Tibial artery (tissue), 4 donors: ENCODE results near the gene PSMA8.
"Not testable (repeated sequence)": the region's sequence is repeated elsewhere in the genome, so short reads cannot be mapped to it uniquely, and the experiment has no call there.

Source experiments
- DNase-seq, 2 donors: peaks; one replicate each; pipeline ENCODE4 v3.0.0-alpha.2; 2019
- H3K27ac ChIP-seq, 2 donors: fragments of 200-600 bp; sonication (generic) in 1 of 2; 1 replicate in 1 of 2; 2 replicates in 1 of 2; pipeline ENCODE4 v1.5.1; 2018 to 2019; ENCODE audit warnings: mild to moderate bottlenecking in 1 of 2
- H3K27me3 ChIP-seq, 2 donors: fragments of 200-600 bp; sonication (generic) in 1 of 2; one replicate each; pipeline versions ENCODE4 v1.5.1 to v1.6.0; 2016 to 2019
- H3K36me3 ChIP-seq, 3 donors: fragments of 200-600 bp; sonication (generic) in 2 of 3; one replicate each; pipeline ENCODE4 v1.5.1; 2016 to 2019; ENCODE audit warnings: mild to moderate bottlenecking in 2 of 3
- H3K4me1 ChIP-seq, 4 donors: fragments of 200-600 bp; sonication (generic) in 2 of 4; 1 replicate in 3 of 4; 2 replicates in 1 of 4; pipeline ENCODE4 v1.5.1; 2016 to 2019
- H3K4me3 ChIP-seq, 2 donors: fragments of 200-600 bp; sonication (generic) in 1 of 2; 1 replicate in 1 of 2; 2 replicates in 1 of 2; pipeline ENCODE4 v1.5.1; 2018 to 2019; ENCODE audit warnings: mild to moderate bottlenecking in 2 of 2
- H3K9me3 ChIP-seq, 3 donors: fragments of 200-600 bp; sonication (generic) in 1 of 3; one replicate each; pipeline ENCODE4 v1.5.1; 2016 to 2019
- intact Hi-C: fragments of 100-400 bp; cut with DNase I; formaldehyde crosslinking; loops from one replicate; pipeline ENCODE4 v1.15.0; 2023; ENCODE audit warnings: low total_unique reads
- TF ChIP-seq, protein P1 (sequence below), 2 experiments: fragments of 200-600 bp in 1 of 2; fragments of 450-650 bp in 1 of 2; IDR thresholded peaks; one replicate each; pipeline ENCODE4 v1.5.1; 2017 to 2019; ENCODE audit warnings: antibody characterized with exemption in 2 of 2, mild to moderate bottlenecking in 1 of 2, moderate library complexity in 1 of 2

Gene PSMA8

DNA sequence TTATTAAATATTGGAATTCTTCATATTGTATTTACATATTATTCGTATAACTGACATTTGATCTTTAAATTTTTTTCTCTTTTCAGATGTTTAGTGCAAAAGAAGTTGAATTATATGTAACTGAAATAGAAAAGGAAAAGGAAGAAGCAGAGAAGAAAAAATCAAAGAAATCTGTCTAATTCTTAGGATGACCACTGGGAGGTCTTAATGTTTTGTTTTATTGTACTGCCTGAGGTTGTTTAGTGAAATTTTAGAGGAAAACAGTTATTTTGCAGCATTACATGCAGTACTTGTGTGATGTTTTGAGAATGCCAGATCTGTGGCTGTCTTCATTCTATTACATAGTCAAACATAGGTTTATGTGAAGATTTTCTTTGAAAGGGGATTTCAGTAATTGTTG, 58.6 kb downstream of the PSMA8 start:
- intact Hi-C loops: loop anchor here (5.0 kb wide), 1 partner anchor 275 kb away; no protein-coding TSS in a partner anchor
- Histone ChIP-seq H3K4me1 (no peaks in the 10 kb centered on the region), H3K9me3 (no peaks in the 10 kb centered on the region), H3K36me3 (no peaks in the 10 kb centered on the region), H3K27me3 (no peaks in the 10 kb centered on the region), H3K27ac (no peak overlapping the region), H3K4me3 (no peak overlapping the region)
- no peak for DNase-seq
- TF ChIP-seq, protein P1, sequence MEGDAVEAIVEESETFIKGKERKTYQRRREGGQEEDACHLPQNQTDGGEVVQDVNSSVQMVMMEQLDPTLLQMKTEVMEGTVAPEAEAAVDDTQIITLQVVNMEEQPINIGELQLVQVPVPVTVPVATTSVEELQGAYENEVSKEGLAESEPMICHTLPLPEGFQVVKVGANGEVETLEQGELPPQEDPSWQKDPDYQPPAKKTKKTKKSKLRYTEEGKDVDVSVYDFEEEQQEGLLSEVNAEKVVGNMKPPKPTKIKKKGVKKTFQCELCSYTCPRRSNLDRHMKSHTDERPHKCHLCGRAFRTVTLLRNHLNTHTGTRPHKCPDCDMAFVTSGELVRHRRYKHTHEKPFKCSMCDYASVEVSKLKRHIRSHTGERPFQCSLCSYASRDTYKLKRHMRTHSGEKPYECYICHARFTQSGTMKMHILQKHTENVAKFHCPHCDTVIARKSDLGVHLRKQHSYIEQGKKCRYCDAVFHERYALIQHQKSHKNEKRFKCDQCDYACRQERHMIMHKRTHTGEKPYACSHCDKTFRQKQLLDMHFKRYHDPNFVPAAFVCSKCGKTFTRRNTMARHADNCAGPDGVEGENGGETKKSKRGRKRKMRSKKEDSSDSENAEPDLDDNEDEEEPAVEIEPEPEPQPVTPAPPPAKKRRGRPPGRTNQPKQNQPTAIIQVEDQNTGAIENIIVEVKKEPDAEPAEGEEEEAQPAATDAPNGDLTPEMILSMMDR (IDR thresholded peaks at IDR 0.05): no peak

GRCh38 chr18:26196605-26197004, 62.9 kb downstream of the PSMA8 start:
- H3K27me3 ChIP-seq: no peaks in the 10 kb centered on the region
- DNase-seq: no peak
- H3K27ac ChIP-seq: no peak overlapping the region
- intact Hi-C loops: no loop called here
- no peaks in the 10 kb centered on the region for H3K4me1 ChIP-seq
- H3K36me3 ChIP-seq: no peaks in the 10 kb centered on the region
- no peaks in the 10 kb centered on the region for H3K9me3 ChIP-seq
- TF ChIP-seq, protein P1 (IDR thresholded peaks at IDR 0.05): no peak
- no peak overlapping the region for H3K4me3 ChIP-seq

DNA sequence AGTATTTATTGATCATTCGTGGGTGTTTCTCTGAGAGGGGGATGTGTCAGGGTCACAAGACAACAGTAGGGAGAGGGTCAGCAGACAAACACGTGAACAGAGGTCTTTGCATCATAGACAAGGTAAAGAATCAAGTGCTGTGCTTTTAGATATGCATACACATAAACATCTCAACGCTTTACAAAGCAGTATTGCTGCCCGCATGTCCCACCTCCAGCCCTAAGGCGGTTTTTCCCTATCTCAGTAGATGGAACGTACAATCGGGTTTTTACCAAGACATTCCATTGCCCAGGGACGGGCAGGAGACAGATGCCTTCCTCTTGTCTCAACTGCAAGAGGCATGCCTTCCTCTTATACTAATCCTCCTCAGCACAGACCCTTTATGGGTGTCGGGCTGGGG, 68.3 kb downstream of the PSMA8 start:
- intact Hi-C loops, H3K27ac ChIP-seq, DNase-seq, H3K36me3 ChIP-seq, H3K4me3 ChIP-seq, H3K9me3 ChIP-seq, H3K27me3 ChIP-seq, H3K4me1 ChIP-seq: not testable (repeated sequence)

DNA sequence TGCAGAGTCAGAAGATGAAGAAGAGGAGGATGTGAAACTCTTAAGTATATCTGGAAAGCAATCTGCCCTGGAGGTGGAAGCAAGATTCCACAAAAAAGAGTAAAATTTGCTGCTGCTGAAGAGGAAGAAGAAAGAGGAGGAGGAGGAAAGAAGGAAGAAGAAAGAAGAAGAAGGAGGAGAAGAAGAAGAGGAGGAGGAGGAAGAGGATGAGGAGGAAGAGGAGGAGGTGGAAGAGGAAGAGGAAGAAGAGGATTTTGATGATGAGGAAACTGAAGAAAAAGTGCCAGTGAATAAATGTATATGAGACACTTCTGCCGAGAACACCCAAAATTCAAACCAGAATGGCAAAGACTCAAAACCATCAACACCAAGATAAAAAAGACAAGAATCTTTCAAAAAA, 71.6 kb downstream of the PSMA8 start:
- Histone ChIP-seq H3K36me3 (no peaks in the 10 kb centered on the region), H3K4me3 (no peak overlapping the region), H3K27ac (no peak overlapping the region), H3K27me3 (no peaks in the 10 kb centered on the region), H3K9me3 (no peaks in the 10 kb centered on the region), H3K4me1 (no peaks in the 10 kb centered on the region)
- DNase-seq: no peak
- intact Hi-C loops: no loop called here
- TF ChIP-seq, protein P1 (IDR thresholded peaks at IDR 0.05): no peak

- no peak for DNase-seq
- H3K27me3 ChIP-seq: no peaks in the 10 kb centered on the region
- H3K27ac ChIP-seq: no peak overlapping the region
- H3K9me3 ChIP-seq: no peaks in the 10 kb centered on the region
- no peaks in the 10 kb centered on the region for H3K4me1 ChIP-seq
- TF ChIP-seq, protein P1 (IDR thresholded peaks at IDR 0.05): no peak
- no peak overlapping the region for H3K4me3 ChIP-seq
- intact Hi-C loops: no loop called here
- no peaks in the 10 kb centered on the region for H3K36me3 ChIP-seq
These were observed 72.8 kb downstream of the PSMA8 start for GRCh38 chr18:26206488-26206887.

DNA sequence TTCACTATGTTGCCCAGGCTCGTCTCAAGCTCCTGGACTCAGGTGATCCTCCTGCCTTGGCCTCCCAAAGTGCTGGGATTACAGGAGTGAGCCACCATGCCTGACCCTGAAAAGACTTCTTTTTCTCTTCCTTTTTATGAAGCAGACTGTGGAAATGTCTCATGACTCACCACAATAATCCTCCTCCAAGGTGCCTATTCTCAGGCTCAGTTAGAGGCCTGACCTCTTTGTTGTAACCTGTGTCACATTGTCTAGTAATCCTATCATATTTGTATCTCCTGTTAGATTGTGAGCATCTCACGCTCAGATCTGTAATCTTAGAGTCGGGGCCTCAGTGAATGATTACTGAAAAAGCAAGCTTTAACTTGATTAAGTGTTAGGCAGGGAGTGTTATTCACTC, 74.3 kb downstream of the PSMA8 start:
- DNase-seq: no peak
- H3K27ac ChIP-seq: no peak overlapping the region
- H3K27me3 ChIP-seq: no peaks in the 10 kb centered on the region
- TF ChIP-seq, protein P1 (IDR thresholded peaks at IDR 0.05): no peak
- no peaks in the 10 kb centered on the region for H3K36me3 ChIP-seq
- no peak overlapping the region for H3K4me3 ChIP-seq
- no peaks in the 10 kb centered on the region for H3K9me3 ChIP-seq
- no peaks in the 10 kb centered on the region for H3K4me1 ChIP-seq
- intact Hi-C loops: no loop called here
